Articular chondrocyte of knee joint (primary cell): ENCODE results near the gene LIN28A. TPM values are rescaled to one million over a fixed set of nuclear protein-coding genes. Genes with fewer than 3 reads are reported as not detected.

Experiments
- total RNA-seq: library from RNA; depleted of rRNA; stranded (reverse); fragments of >200 nt; gene quantifications from 2 replicates; pipeline ENCODE4 v1.2.3, GENCODE V29; 2012

The LIN28A gene
- total RNA-seq, result not detected in 2 replicates

GRCh38 chr1:26410706-26411623 lies at the start of gene LIN28A:
TSS of gene LIN28A (plus strand) at chr1:26410817. CDS start at chr1:26410892, 75 bp downstream.

GRCh38 chr1:26372611-26373010 lies 38.0 kb upstream of the LIN28A start, which contains the start of gene ZNF683:
TSS of gene ZNF683 (minus strand) at chr1:26372750. CDS start at chr1:26368571, 4,179 bp downstream.

GRCh38 chr1:26431979-26432695 lies 21.5 kb downstream of the LIN28A start, which contains the start of gene DHDDS:
TSS of gene DHDDS (plus strand) at chr1:26432321. CDS start at chr1:26432946, 625 bp downstream.

GRCh38 chr1:26472320-26472900 lies 61.8 kb downstream of the LIN28A start, which contains the start of gene HMGN2:
TSS of gene HMGN2 (plus strand) at chr1:26472440. CDS start at chr1:26472613, 173 bp downstream.

Other genes starting within 250 kb of the LIN28A start
- gene C1orf232, start 241.9 kb upstream of the LIN28A start, total RNA-seq, result not detected in 2 replicates
- gene ZNF593, start 240.9 kb upstream of the LIN28A start, total RNA-seq, result 17.8 and 18.5 TPM in 2 replicates
- gene ZNF593OS, start 239.0 kb upstream of the LIN28A start, total RNA-seq, result not detected in 2 replicates
- 0.26 TPM in 1 of 2 replicates, not detected in the other for gene CNKSR1, start 233.3 kb upstream of the LIN28A start, total RNA-seq
- gene CATSPER4, start 220.2 kb upstream of the LIN28A start, total RNA-seq, result not detected in 2 replicates
- 10.8 and 11.9 TPM in 2 replicates for gene CEP85, start 176.6 kb upstream of the LIN28A start, total RNA-seq
- 67.5 and 71.7 TPM in 2 replicates for gene SH3BGRL3, start 130.7 kb upstream of the LIN28A start, total RNA-seq
- 5.7 and 6.8 TPM in 2 replicates for gene UBXN11, start 104.2 kb upstream of the LIN28A start, total RNA-seq
- gene CD52, start 92.9 kb upstream of the LIN28A start, total RNA-seq, result not detected in 2 replicates
- gene CRYBG2, start 56.7 kb upstream of the LIN28A start, total RNA-seq, result not detected in 2 replicates
- gene ZNF683, start 38.1 kb upstream of the LIN28A start, total RNA-seq, result not detected in 2 replicates
- 59.5 and 71.0 TPM in 2 replicates for gene DHDDS, start 21.5 kb downstream of the LIN28A start, total RNA-seq
- 382 and 413 TPM in 2 replicates for gene HMGN2, start 61.6 kb downstream of the LIN28A start, total RNA-seq
- gene RPS6KA1, start 118.9 kb downstream of the LIN28A start, total RNA-seq, result 3.5 and 4.2 TPM in 2 replicates